ENCODE measurements around the gene SCO2.

DNA sequence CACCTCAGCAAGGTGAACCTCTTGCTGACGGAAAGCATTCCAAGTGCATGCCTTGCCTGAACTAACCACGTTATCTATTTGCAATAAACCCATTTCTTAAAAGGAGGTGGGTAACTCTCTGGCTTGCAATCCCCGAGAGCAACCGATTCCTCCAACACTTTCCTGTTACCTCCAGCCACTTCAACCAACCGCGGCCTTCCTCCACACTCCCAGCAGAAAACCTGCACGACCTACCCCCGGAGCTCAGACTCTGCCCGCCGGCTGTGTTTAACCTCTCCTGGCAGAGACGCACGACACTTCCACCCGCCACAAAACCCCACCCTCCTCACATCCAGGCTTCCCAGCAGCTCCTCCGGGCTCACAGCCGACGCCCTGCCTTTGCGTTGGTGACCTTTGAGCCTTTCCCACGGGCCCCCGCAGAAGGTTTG is 708 bp downstream of the SCO2 start:
- TF ChIP-seq CTCF (IDR thresholded peaks at IDR 0.05) (no peak), POLR2A (IDR thresholded peaks at IDR 0.05) (no peak)
